HG02938 (cell line): Measurements from ENCODE around the gene PNKD.

Experiments
- ATAC-seq: cut with Tn5 transposase; IDR thresholded peaks from one replicate; pipeline ENCODE4 v1.9.1; 2021; ENCODE audit warnings: mild to moderate bottlenecking, moderate library complexity; ENCODE audit not compliant: unreplicated experiment

Gene PNKD

DNA sequence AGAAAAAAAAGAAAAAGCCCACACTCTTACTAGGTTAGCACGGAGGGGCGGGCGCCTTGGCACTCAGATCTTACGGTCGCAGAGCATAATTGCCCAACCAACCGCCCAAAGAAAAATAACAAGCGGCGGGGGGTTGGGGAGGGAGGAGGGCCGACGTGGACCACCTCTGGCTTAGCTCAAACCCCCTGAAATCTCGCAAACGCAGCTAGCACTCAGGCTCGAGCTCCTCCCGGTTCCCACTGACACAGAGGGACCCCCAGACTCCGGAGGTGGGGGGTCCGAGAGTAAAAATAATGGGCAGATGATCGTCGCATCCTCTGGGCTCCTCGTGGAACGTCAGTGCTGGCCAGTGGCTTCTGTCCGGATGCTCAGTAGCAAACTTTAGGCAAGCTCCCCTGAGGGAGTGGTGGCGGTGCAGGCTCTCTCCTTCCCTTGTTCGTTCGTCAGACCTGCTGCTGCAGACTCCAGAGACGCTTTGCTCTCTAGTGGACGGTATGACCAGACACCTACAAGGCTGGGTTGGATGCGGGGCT lies 98.4 kb downstream of the PNKD start:
- no peak for ATAC-seq

DNA sequence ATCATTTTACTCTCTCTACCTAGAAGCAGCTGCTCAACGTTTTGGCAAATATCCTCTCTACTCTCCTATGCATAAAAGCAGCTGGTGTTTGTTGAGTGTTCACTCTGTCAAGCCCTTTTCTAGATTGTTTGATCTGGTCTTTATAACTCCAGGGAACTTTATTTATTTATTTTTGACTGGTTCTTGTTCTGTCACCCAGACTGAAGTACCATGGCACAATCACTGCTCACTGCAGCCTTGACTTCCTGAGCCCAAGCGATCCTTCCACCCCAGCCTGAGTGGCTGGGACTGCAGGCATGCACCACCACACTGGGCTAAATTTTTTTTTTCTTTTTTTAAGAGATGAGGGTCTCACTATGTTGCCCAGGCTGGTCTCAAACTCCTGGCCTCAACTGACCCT lies 99.0 kb downstream of the PNKD start:
- no peak for ATAC-seq

DNA sequence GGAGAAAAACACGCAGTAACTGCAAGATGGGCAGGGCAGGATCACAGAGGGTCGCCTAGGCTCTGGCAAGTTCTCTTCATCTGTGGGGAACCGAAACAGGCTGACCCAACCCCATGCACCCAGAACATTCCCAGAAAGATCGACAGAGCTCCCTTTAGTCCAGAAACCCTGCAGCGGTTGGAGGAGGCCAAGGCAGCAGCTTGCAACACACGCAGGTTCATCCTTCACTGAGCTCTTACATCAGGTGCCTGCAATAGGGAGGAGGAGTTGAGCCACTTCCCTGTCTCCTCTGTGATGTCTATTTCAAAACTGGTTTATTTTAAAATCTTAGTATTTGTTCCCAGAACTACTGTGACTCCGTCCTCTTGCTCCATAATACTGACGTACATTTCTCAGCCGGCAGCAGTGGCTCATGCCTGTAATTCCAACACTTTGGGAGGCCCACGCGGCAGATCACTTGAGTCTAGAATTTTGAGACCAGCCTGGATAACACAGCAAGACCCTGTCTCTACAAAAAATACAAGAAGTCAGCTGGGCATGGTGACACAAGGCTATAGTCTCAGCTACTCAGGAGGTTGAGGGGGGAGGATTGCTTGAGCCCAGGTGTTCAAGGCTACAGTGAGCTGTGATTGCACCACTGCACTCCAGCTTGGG lies 100.2 kb downstream of the PNKD start:
- no peak for ATAC-seq

DNA sequence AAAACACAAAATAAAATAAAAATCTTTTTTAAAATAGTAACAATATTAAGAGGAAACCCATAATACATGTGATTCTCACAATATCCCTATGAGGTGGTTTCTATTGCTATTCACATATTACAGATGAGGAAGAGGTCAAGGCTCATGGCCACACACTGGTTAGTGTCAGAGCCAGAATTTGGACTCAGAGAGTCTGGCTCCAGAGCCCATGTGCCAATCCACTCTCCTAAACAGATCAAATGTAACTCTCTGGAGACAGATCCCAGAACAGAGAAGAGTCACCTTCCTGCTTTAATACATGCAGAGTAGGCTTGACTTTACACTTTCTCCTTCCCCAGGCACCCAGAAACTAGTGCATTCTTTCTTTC lies 101.6 kb downstream of the PNKD start:
- no peak for ATAC-seq

DNA sequence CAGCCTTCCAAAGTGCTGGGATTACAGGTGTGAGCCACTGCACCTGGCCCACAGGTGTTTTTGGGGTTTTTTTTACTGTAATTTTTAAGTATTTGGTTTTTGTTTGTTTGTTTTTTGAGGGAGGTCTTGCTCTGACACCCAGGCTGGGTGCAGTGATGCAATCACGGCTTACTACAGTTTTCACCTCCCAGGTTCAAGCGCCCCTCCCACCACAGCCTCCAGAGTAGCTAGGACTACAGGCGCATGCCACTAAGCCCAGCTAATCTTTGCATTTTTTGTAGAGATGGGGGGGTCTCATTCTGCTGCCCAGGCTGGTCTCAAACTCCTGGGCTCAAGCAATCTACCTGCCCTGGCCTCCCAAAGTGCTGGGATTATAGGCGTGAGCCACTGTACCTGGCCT lies 104.5 kb downstream of the PNKD start:
- no peak for ATAC-seq

DNA sequence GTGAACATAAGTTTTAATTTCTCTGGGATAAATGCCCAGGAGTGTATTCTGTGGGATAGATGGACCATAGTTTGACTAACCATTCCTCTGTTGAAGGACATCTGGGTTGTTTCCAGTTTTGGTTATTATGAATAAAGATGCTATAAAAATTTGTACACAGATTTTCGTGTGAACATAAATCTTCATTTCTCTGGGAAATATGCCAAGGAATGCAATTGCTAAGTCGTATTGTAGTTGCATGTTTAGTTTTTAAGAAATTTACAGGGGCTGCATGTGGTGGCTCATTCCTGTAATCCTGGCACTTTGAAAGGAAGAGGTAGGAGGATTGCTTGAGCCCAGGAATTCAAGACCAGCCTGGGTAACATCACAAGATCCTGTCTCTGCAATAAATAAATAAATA lies 104.9 kb downstream of the PNKD start:
- no peak for ATAC-seq

DNA sequence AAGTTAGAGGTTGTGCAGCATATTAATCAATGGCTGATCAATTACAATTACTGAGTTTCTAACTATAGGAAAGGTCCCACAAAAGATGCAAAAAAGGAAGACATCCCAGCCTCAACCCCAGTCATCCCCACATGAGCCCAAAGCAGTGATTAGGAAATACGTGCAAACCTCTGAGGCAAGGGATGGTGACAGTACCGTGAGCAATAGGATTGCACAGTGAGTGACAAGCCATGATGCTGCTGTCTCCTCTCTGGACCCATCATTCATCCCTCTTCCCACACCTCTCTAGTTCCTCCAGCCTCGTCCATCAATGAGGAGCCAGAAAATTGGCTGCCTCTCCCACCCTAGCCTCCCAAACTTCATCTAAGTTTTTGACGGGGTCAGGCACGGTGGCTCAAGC lies 107.7 kb downstream of the PNKD start:
- no peak for ATAC-seq

DNA sequence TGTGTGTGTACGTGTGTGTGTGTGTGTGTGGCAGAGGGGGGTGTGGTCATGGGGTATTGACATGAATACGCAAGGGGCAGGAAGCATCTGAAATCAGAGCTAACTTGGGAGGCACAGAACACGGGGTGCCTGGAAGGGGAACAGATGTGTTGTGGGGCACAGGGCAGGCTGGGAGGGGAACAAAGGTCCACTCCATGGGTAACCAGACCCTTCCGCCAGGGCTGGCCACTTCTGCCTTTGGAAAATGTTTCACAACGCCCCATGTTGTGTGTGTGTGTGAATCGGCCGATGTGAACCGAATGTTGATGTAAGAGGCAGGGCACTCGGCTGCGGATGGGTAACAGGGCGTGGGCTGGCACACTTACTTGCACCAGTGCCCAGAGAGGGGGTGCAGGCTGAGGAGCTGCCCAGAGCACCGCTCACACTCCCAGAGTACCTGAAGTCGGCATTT lies 111.6 kb downstream of the PNKD start, which contains the start of gene SLC11A1:
TSS of gene SLC11A1 (plus strand) at position 358 of the 451 bp plus-strand sequence. CDS start 96 bp downstream, outside the sequence.
- ATAC-seq = no peak

DNA sequence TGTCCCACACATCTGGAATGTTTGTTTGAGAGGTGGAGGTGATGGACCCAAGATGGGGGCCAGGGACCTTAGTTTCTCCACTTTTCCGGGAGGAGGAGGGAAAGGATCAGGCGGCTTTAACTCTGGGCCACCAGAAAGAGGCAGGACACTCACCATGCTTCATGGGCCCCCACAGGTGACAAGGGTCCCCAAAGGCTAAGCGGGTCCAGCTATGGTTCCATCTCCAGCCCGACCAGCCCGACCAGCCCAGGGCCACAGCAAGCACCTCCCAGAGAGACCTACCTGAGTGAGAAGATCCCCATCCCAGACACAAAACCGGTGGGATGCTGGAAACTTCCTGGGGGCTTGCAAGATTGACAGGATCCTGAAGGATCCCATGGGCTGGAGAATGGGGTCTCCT lies 112.5 kb downstream of the PNKD start:
- no peak for ATAC-seq

DNA sequence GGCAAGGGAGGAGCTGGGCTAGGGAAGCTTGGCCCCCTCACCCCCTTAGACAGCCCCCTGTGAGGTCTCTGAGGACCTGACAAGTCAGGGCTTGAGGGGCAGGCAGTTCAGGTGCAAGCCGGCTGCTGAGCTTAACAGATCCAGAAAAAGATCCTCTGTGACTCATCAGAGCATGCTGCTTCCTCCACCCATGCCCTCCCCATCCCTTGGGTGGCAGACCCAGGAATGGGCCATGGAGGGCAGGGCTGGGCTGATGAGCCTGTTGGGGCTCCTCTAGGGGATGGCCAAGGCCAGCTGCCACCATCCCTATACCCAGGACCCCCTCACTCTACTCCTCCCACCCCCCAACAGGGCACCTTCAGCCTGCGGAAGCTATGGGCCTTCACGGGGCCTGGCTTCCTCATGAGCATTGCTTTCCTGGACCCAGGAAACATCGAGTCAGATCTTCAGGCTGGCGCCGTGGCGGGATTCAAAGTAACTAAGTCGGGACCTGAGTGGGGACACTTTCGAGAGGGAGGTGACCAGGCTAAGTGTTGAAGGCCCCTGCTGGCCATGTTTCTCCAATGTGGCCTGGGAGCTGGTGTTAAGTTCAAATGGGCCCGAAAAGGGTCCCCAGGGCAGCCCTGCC lies 113.7 kb downstream of the PNKD start:
- no peak for ATAC-seq

DNA sequence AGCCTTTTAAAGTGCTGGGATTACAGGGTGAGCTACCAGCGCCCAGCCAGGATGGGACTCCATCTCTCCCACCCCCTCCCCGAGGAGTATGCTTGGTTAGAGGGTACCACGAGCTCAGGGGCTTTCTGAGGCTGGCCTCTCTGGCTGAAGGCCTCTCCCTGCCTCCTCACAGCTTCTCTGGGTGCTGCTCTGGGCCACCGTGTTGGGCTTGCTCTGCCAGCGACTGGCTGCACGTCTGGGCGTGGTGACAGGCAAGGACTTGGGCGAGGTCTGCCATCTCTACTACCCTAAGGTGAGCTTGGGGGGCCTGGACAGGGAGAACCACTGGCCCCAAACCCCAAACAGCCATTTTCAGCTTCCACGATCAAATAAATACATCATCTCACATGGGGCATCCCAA lies 114.7 kb downstream of the PNKD start:
- no peak for ATAC-seq

DNA sequence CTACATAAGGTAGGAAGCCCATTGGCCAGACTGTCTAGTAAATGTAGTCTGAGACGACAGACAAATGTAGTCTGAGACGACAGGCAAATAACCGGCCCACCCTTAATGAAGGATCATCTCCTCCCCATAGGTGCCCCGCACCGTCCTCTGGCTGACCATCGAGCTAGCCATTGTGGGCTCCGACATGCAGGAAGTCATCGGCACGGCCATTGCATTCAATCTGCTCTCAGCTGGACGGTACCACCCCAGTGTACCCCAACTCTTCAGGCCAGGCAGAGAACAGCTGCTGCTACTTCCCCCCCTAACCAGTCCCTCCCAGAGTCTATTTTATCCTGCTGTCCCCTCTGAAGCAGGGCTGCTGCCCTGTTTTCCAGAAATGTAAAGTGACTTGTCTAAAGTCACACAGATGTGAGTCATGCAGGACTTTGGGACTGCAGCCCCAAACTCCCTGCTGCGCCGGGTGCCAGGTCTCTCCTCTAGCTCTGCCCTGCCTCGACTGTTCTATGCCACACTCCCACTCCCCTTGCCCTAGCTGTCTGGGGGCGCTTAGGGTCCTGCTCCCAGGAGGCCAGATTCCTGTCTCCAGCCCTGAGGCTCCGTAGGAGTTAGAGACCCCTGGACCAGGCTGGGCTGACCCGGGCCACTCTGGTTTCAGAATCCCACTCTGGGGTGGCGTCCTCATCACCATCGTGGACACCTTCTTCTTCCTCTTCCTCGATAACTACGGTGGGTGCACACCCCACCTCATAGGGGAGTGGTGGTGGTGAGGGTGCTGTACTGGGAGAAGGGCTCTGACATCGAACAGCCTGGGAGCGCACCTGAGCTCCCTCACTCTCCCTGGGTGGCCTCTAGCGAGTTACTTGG lies 116.4 kb downstream of the PNKD start:
- no peak for ATAC-seq

DNA sequence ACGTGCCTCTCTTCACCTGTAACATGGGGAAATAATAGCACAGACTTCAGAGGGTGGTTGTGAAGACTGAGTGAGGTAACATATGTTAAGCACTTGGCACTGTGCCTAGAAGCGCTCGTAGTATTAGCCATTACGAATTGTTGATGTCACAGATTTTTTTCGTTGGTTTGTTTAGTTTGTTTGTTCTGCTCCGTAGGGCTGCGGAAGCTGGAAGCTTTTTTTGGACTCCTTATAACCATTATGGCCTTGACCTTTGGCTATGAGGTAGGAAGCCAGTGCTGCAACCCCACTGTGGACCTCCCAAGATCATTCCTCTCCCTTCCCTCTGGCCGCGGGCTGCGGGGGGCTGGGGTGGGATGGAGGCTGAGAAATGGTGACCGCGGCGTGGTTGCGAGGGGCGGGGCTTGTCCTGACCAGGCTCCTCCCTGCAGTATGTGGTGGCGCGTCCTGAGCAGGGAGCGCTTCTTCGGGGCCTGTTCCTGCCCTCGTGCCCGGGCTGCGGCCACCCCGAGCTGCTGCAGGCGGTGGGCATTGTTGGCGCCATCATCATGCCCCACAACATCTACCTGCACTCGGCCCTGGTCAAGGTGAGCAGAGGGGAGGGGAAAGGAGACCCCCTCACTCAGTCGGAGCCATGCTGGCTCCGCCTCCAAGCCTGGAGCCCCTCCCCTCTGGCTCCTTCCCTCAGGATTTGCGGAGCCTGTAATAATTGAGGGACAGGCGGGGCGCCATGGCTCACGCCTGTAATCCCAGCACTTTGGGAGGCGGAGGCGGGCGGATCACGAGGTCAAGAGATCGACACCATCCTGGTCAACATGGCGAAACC lies 117.3 kb downstream of the PNKD start:
- no peak for ATAC-seq

DNA sequence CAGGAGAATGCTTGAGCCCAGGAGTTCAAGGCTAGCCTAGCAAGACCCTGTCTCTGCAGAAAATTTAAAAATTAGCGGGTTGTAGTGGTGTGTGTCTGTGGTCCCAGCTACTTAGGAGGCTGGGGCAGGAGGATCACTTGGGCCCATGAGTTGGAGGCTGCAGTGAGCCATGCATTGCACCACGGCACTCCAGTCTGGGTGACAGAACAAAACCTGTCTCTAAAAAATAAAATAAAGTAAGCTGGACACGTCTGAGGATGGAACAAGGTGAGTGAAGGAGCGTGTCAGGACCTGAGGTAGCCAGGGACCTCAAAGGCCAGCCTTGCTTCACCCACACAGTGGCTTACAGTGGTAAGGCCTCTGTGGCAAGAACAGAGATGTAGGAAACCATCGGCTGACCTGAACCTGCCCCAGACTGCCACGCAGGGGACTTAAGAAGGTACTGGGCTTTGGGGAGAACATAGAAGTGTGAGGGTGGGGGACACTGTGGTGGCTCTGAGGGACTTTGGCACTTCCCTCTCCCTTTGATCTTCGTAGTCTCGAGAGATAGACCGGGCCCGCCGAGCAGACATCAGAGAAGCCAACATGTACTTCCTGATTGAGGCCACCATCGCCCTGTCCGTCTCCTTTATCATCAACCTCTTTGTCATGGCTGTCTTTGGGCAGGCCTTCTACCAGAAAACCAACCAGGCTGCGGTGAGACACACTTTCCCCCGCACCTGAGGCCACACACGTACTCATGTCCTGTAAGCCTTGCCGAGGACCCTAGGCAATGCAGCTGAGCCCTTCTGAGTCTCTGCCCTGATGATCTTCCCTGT lies 119.2 kb downstream of the PNKD start:
- ATAC-seq = no peak

DNA sequence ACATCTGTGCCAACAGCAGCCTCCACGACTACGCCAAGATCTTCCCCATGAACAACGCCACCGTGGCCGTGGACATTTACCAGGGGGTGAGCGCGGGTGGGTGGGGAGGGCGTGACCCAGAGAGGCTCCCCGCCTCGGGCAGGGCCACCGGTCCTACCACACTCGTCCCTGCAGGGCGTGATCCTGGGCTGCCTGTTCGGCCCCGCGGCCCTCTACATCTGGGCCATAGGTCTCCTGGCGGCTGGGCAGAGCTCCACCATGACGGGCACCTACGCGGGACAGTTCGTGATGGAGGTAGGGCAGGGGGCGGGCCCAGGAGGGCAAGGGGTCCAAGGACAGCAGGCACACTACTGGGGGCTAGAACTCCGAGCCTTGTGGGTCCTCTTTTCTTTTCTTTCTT lies 120.9 kb downstream of the PNKD start:
- ATAC-seq = no peak

DNA sequence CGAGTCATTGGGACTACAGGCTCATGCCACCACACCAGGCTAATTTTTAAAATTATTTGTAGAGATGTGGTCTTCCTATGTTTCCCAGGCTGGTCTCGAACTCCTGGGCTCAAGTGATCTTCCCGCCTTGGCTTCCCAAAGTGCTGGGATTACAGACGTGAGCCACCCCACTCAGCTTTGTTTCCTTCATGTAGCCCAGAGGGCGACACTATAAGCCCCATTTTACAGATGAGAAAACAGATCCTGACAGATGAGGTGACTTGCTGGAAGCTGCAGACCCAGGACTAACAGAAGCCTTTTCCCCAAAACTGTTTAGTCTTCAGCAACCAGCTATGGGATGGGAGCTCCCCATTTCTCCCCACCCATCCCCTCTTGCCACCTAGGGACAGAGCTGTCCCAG lies 122.1 kb downstream of the PNKD start:
- ATAC-seq = no peak

DNA sequence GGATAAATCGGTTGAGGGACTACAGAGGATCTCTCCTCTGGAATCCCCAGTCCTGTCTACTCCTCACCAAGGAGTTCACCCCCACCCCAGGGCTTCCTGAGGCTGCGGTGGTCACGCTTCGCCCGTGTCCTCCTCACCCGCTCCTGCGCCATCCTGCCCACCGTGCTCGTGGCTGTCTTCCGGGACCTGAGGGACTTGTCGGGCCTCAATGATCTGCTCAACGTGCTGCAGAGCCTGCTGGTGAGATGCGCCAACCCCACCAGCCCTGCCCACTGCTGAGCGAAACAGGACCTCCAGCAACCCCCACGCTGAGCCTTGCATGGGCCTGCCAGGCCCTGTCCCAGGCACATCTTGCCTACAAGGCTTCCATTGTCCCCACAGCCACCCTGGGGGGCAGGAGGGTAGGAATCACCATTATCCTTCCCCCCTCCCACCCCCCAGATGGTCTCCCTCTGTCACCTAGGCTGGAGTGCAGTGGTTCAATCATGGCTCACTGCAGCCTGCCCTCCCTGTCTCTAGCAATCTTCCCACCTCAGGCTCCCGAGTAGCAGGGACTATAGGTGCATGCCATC lies 122.7 kb downstream of the PNKD start:
- no peak for ATAC-seq

DNA sequence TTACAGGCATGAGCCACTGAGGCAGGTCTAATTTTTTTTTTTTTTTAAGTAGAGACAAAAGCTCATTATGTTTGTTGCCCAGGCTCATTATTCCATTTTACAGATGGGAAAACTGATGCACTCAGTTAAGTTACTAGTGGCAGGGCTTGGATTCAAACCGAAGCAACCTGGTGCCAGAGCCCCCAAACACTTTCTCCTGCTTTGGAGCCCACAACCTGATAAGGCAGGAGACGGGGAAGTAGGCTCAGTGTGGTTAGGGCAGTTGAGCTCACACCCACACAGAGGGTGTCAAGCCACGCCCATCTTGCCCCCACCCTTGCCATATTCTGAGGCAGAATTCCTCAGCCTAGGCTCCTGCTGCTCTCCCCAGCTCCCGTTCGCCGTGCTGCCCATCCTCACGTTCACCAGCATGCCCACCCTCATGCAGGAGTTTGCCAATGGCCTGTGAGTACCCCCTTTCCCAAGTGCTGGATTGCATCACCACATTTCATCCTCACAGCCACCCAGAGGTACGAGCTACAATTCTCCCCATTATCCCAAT lies 123.5 kb downstream of the PNKD start:
- ATAC-seq = no peak
